HepG2 (cell line): ENCODE results near the gene PYCR2. TPM values are rescaled to one million over a fixed set of nuclear protein-coding genes. Genes with fewer than 3 reads are reported as not detected.

Source experiments
- ATAC-seq: fragments of 200-7000 bp; cut with Tn5 transposase; 3 replicates; pipeline ENCODE4 v1.9.1; 2020; ENCODE audit warnings: mild to moderate bottlenecking, moderate library complexity
- BruUV-seq: library from RNA; stranded (reverse); fragments of 400-500 nt; replicated peaks from 2 replicates; lab custom pipeline; 2021; lab: Mats Ljungman, UMichigan
- CTCF ChIA-PET: fragments of 300-600 bp; formaldehyde crosslinking; extraction: SDS; loops from one replicate; lab custom pipeline; 2021; ENCODE audit warnings: low total read pairs, inconsistent platforms, low intra/inter-chr PET ratio; lab: Yijun Ruan, JAX
- POLR2A ChIA-PET: fragments of 350-600 bp; sonication (Branson Sonifier 250); formaldehyde crosslinking; loops from one replicate; lab custom pipeline; 2020; ENCODE audit warnings: antibody characterized with exemption, inconsistent platforms; lab: Yijun Ruan, JAX
- DNase-seq: peaks from one replicate; pipeline ENCODE4 v3.0.0-alpha.2; 2015; ENCODE audit warnings: low spot score
- FAIRE-seq: peaks from 3 replicates; lab custom pipeline; 2011; peaks lifted over from hg19 to GRCh38; lab: Jason Lieb, UNC
- H2AFZ ChIP-seq: one replicate; pipeline ENCODE4 v1.6.1; 2011; ENCODE audit warnings: low read length, inconsistent platforms
- H3K27ac ChIP-seq: fragments of 300-600 bp; 3 replicates; pipeline ENCODE4 v1.8.0; 2011; ENCODE audit warnings: mixed run types, mild to moderate bottlenecking, mixed read lengths, low read length, inconsistent platforms; ENCODE audit not compliant: insufficient read depth; ENCODE audit errors: extremely low read length
- H3K27me3 ChIP-seq, 2 experiments: fragments of 200-600 bp in 1 of 2; 2 replicates in 1 of 2; 3 replicates in 1 of 2; pipeline versions ENCODE4 v1.6.0 to v1.8.0; 2011; ENCODE audit warnings: low read length in 2 of 2, mild to moderate bottlenecking in 2 of 2, moderate library complexity in 2 of 2, inconsistent platforms in 1 of 2; ENCODE audit not compliant: insufficient read depth in 2 of 2, control insufficient read depth in 1 of 2
- H3K36me3 ChIP-seq, 2 experiments: fragments of 200-600 bp in 1 of 2; replicated peaks in 1 of 2; 2 replicates in 1 of 2; 3 replicates in 1 of 2; pipeline versions ENCODE4 v1.5.1 to v1.8.0; 2011; ENCODE audit warnings: low read length in 2 of 2, inconsistent platforms in 1 of 2; ENCODE audit not compliant: insufficient read depth in 2 of 2, control insufficient read depth in 1 of 2
- H3K4me1 ChIP-seq: 2 replicates; pipeline ENCODE4 v1.5.1; 2012; ENCODE audit warnings: low read length, inconsistent platforms; ENCODE audit not compliant: insufficient read depth
- H3K4me2 ChIP-seq: 2 replicates; pipeline ENCODE4 v1.6.0; 2011; ENCODE audit warnings: low read depth, low read length, inconsistent platforms
- H3K4me3 ChIP-seq, 3 experiments: fragments of 200-600 bp in 1 of 3; sonication (generic), shearing (Covaris generic) in 1 of 3; replicated peaks in 1 of 3; 2 replicates each; pipeline ENCODE4 v1.5.1; 2011 to 2016; ENCODE audit warnings: low read length in 3 of 3, inconsistent platforms in 2 of 3, low read depth in 2 of 3, mild to moderate bottlenecking in 2 of 3, control low read depth in 1 of 3, mixed read lengths in 1 of 3; ENCODE audit not compliant: insufficient read depth in 1 of 3
- H3K79me2 ChIP-seq: one replicate; pipeline ENCODE4 v1.6.1; 2011; ENCODE audit warnings: low read length, inconsistent platforms; ENCODE audit not compliant: insufficient read depth
- H3K9ac ChIP-seq: 2 replicates; pipeline ENCODE4 v1.6.0; 2011; ENCODE audit warnings: mild to moderate bottlenecking, low read depth, low read length, inconsistent platforms; ENCODE audit not compliant: insufficient read depth
- H3K9me3 ChIP-seq: 2 replicates; pipeline ENCODE4 v1.5.1; 2012; ENCODE audit warnings: mild to moderate bottlenecking, low read length
- H4K20me1 ChIP-seq: 2 replicates; pipeline ENCODE4 v1.6.0; 2011; ENCODE audit warnings: inconsistent platforms, mild to moderate bottlenecking, low read length, moderate library complexity; ENCODE audit not compliant: insufficient read depth
- BHLHE40 ChIP-seq: IDR thresholded peaks from 2 replicates; pipeline ENCODE4 v1.6.1; 2011; ENCODE audit warnings: low read length, improper control_type of control experiment
- CHCHD3 ChIP-seq: sonication (generic); formaldehyde crosslinking; IDR thresholded peaks from 2 replicates; pipeline ENCODE4 v1.8.0; 2022; ENCODE audit warnings: mild to moderate bottlenecking, missing genetic modification reagents, moderate library complexity
- HDAC2 ChIP-seq: sonication (generic); formaldehyde crosslinking; IDR thresholded peaks from 2 replicates; pipeline ENCODE4 v1.4.0; 2020; ENCODE audit warnings: missing genetic modification reagents
- MAFG ChIP-seq: sonication (generic); formaldehyde crosslinking; IDR thresholded peaks from 2 replicates; pipeline ENCODE4 v1.5.1; 2020; ENCODE audit warnings: mild to moderate bottlenecking, missing genetic modification reagents
- MAX ChIP-seq: IDR thresholded peaks from 2 replicates; pipeline ENCODE4 v1.6.1; 2012; ENCODE audit warnings: inconsistent platforms
- MEIS2 ChIP-seq: sonication (generic); formaldehyde crosslinking; IDR thresholded peaks from 2 replicates; pipeline ENCODE4 v1.9.0; 2021; ENCODE audit warnings: mild to moderate bottlenecking, missing genetic modification reagents
- MIER3 ChIP-seq: IDR thresholded peaks from 2 replicates; pipeline ENCODE4 v1.6.1; 2016; ENCODE audit warnings: missing compliant biosample characterization, borderline replicate concordance
- PHF20 ChIP-seq: sonication (generic); formaldehyde crosslinking; IDR thresholded peaks from 2 replicates; pipeline ENCODE4 v1.5.0; 2020; ENCODE audit warnings: mild to moderate bottlenecking, missing genetic modification reagents
- RAD51 ChIP-seq: fragments of 450-650 bp; IDR thresholded peaks from 2 replicates; pipeline ENCODE4 v1.6.1; 2016; ENCODE audit warnings: borderline replicate concordance
- SAP130 ChIP-seq: IDR thresholded peaks from 2 replicates; pipeline ENCODE4 v1.6.1; 2016; ENCODE audit warnings: low read depth
- THAP7 ChIP-seq: sonication (generic); formaldehyde crosslinking; IDR thresholded peaks from 2 replicates; pipeline ENCODE4 v1.8.1; 2023; ENCODE audit warnings: mild to moderate bottlenecking, missing genetic modification reagents
- USF2 ChIP-seq, 2 experiments: sonication (generic) in 1 of 2; formaldehyde crosslinking in 1 of 2; IDR thresholded peaks; 2 replicates each; pipeline versions ENCODE4 v1.5.1 to v1.6.1; 2011 to 2020; ENCODE audit warnings: borderline replicate concordance in 1 of 2, low read depth in 1 of 2, low read length in 1 of 2, mild to moderate bottlenecking in 1 of 2, missing genetic modification reagents in 1 of 2, moderate library complexity in 1 of 2
- ZBTB34 ChIP-seq: sonication (generic); formaldehyde crosslinking; IDR thresholded peaks from 2 replicates; pipeline ENCODE4 v1.8.0; 2022; ENCODE audit warnings: mild to moderate bottlenecking, missing genetic modification reagents
- ZFP36 ChIP-seq: fragments of 150-350 bp; IDR thresholded peaks from 2 replicates; pipeline ENCODE4 v1.6.1; 2018; ENCODE audit warnings: borderline replicate concordance, low read length, low read depth; ENCODE audit not compliant: partially characterized antibody
- ZNF256 ChIP-seq: sonication (generic); formaldehyde crosslinking; conservative IDR thresholded peaks from 2 replicates; pipeline ENCODE4 v1.4.0; 2020; ENCODE audit warnings: missing genetic modification reagents
- ZNF263 ChIP-seq: sonication (generic); formaldehyde crosslinking; IDR thresholded peaks from 2 replicates; pipeline ENCODE4 v1.4.0; 2020; ENCODE audit warnings: missing genetic modification reagents
- ZNF44 ChIP-seq: sonication (generic); formaldehyde crosslinking; IDR thresholded peaks from 2 replicates; pipeline ENCODE4 v1.5.1; 2020; ENCODE audit warnings: mild to moderate bottlenecking, missing genetic modification reagents
- ZNF674 ChIP-seq: sonication (generic); formaldehyde crosslinking; IDR thresholded peaks from 2 replicates; pipeline ENCODE4 v1.5.0; 2020; ENCODE audit warnings: low read depth, mild to moderate bottlenecking, missing genetic modification reagents
- ZNF792 ChIP-seq: IDR thresholded peaks from 2 replicates; pipeline ENCODE4 v1.6.1; 2016
- WGBS: methylation state at CpG from one replicate; pipeline ENCODE4 v1.1.6; 2017; ENCODE audit warnings: low lambda C conversion rate; 5-methylcytosine and 5-hydroxymethylcytosine counted together
- in situ Hi-C: cut with HindIII; loops from 2 replicates; pipeline ENCODE4 v1.10.0; 2017; ENCODE audit warnings: low pct_unique_long_range_greater_than_20kb; ENCODE audit not compliant: extremely low pct_ligation_motif_present
- intact Hi-C: fragments of 100-400 bp; cut with micrococcal nuclease; formaldehyde crosslinking; loops from one replicate; pipeline ENCODE4 v1.10.0; 2022; ENCODE audit not compliant: unreplicated experiment
- polyA plus RNA-seq, 8 experiments: library from polyadenylated mRNA; depleted of rRNA in 3 of 8; stranded (reverse) in 7 of 8; unstranded in 1 of 8; fragments of >200 nt; fragmentation: Illumina TruSeq in 4 of 8; extraction: Trizol in 4 of 8; gene quantifications; 2 replicates each; pipeline versions ENCODE4 v1.2.1 to v1.2.3, GENCODE V29; 2011 to 2016; ENCODE audit warnings: low read depth in 4 of 8, missing spikeins in 1 of 8, mixed read lengths in 1 of 8; ENCODE audit not compliant: insufficient read depth in 1 of 8
- total RNA-seq, 5 experiments: library from RNA; depleted of rRNA; stranded (reverse); fragments of >200 nt; fragmentation: Illumina TruSeq; extraction: Trizol; gene quantifications; 2 replicates each; pipeline ENCODE4 v1.2.3, GENCODE V29; 2016; ENCODE audit warnings: low read depth in 1 of 5

Gene PYCR2
- total and polyA plus RNA-seq, 2 of the 13 experiments (the other 11 are each of a cell fraction or from before 2014, with no cell fraction given) = 47.2 to 47.8 TPM

GRCh38 chr1:225941942-225942222 is 17.8 kb upstream of the PYCR2 start (continued):
- TF ChIP-seq MEIS2 = no peak
- no peak for TF ChIP-seq ZNF792 (CRISPR knock-in tag)

- no peaks in the 10 kb centered on the region for H3K79me2 ChIP-seq
- 34% methylated on average over 6 of the region's 6 CpGs for WGBS
- H3K4me3 ChIP-seq = peak within 1 kb of the TSS in 1 of 3 experiments; percentile 61; a peak in 2 of 6 replicates
- DNase-seq (no peak), FAIRE-seq (no peak), ATAC-seq (no peak; the same call in 2 of the 3 replicates)
- peaks cover 3 to 17% of the 10 kb centered on the region in 2 experiments; a peak in 3 of 5 replicates for H3K27me3 ChIP-seq
- no peak within 1 kb of the TSS for H2AFZ ChIP-seq
- ChIA-PET POLR2A (interaction anchor here (1.8 kb wide), 1 partner anchor 18 kb away, joined by 8 read pairs; the partner anchor contains the start of gene PYCR2), CTCF (no interaction called here)
- no peaks in the 10 kb centered on the region for H3K36me3 ChIP-seq
- no peak within 1 kb of the TSS for H3K27ac ChIP-seq
- H3K9ac ChIP-seq = peak within 1 kb of the TSS; percentile 15; the same call in 1 of the 2 replicates
- in situ Hi-C loops (no loop called here), intact Hi-C loops (no loop called here)
- no TSS peak for BruUV-seq
- H3K4me2 ChIP-seq = peak within 1 kb of the TSS; percentile 70
- no peaks in the 10 kb centered on the region for H3K9me3 ChIP-seq
- no peaks in the 10 kb centered on the region for H4K20me1 ChIP-seq
- H3K4me1 ChIP-seq = peaks cover 53% of the 10 kb centered on the region
- TF ChIP-seq ZFP36 (no peak), MAX (no peak), ZNF263 (peak; percentile 91), THAP7 (CRISPR knock-in tag) (no peak), SAP130 (CRISPR knock-in tag) (no peak), RAD51 (peak; percentile 88), ZNF256 (no peak), ZNF44 (CRISPR knock-in tag) (no peak), MAFG (CRISPR knock-in tag) (no peak), PHF20 (CRISPR knock-in tag) (no peak), HDAC2 (CRISPR knock-in tag) (no peak), ZNF674 (CRISPR knock-in tag) (no peak), MIER3 (CRISPR knock-in tag) (no peak), CHCHD3 (no peak), ZBTB34 (CRISPR knock-in tag) (no peak), BHLHE40 (peak; percentile 43; the same call in 1 of the 2 replicates), USF2 (IDR thresholded peaks at IDR 0.05; ENCODE audit: low read depth, low read length) (peak; percentile 80), USF2 (CRISPR knock-in tag; IDR thresholded peaks at IDR 0.05; ENCODE audit: borderline replicate concordance) (peak; percentile 69; the same call in 1 of the 2 replicates)
Measured at GRCh38 chr1:225941187-225941941, 17.3 kb upstream of the PYCR2 start, which contains the start of gene LEFTY2. Gene LEFTY2 (minus strand): TSS chr1:225941220. CDS start chr1:225941140, 80 bp downstream.
